Measurements from ENCODE around the gene KRT13. TPM values are rescaled to one million over a fixed set of nuclear protein-coding genes. Genes with fewer than 3 reads are reported as not detected.

KRT13 gene
- total RNA-seq, 4 donors from 2014 or later: 20.7 to 1,501 (median 80.1) TPM

DNA sequence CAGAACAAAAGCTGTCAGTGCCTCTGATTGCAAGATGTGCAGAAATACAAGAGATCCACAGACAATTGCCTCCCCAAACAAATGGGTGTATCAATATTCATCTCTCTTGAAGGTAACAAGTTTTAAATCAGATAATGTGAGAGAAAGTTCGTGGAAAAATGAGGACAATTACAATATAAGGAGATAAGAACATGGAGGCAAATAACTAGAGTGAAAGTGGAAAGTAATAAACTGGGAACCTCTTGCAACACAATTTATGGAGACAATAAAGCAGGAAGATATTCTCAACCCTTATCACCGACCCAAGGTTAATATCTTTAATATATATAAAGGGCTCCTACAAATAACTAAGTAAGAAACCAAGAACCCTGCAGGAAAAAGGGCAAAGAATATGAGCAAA lies 36.9 kb upstream of the KRT13 start:
- no peaks in the 10 kb centered on the region for H3K27me3 ChIP-seq
- 76 to 100% methylated on average over 2 of the region's 2 CpGs for WGBS, 2 donors (ENCODE audit: low coverage in 1 of 2)
- H3K27ac ChIP-seq: no peak overlapping the region
- H3K4me3 ChIP-seq: no peak overlapping the region
- ATAC-seq: no peak
- H3K4me1 ChIP-seq: no peaks in the 10 kb centered on the region
- no peak for TF ChIP-seq EP300 (IDR thresholded peaks at IDR 0.05)
- TF ChIP-seq POLR2AphosphoS5 (IDR thresholded peaks at IDR 0.05): no peak
- TF ChIP-seq, protein P1, sequence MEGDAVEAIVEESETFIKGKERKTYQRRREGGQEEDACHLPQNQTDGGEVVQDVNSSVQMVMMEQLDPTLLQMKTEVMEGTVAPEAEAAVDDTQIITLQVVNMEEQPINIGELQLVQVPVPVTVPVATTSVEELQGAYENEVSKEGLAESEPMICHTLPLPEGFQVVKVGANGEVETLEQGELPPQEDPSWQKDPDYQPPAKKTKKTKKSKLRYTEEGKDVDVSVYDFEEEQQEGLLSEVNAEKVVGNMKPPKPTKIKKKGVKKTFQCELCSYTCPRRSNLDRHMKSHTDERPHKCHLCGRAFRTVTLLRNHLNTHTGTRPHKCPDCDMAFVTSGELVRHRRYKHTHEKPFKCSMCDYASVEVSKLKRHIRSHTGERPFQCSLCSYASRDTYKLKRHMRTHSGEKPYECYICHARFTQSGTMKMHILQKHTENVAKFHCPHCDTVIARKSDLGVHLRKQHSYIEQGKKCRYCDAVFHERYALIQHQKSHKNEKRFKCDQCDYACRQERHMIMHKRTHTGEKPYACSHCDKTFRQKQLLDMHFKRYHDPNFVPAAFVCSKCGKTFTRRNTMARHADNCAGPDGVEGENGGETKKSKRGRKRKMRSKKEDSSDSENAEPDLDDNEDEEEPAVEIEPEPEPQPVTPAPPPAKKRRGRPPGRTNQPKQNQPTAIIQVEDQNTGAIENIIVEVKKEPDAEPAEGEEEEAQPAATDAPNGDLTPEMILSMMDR (IDR thresholded peaks at IDR 0.05): no peak
- no peak for TF ChIP-seq POLR2A (IDR thresholded peaks at IDR 0.05)
- peaks cover 0 to 10% (median 0%) of the 10 kb centered on the region in 3 donors for H3K9me3 ChIP-seq
- H3K36me3 ChIP-seq: no peaks in the 10 kb centered on the region

DNA sequence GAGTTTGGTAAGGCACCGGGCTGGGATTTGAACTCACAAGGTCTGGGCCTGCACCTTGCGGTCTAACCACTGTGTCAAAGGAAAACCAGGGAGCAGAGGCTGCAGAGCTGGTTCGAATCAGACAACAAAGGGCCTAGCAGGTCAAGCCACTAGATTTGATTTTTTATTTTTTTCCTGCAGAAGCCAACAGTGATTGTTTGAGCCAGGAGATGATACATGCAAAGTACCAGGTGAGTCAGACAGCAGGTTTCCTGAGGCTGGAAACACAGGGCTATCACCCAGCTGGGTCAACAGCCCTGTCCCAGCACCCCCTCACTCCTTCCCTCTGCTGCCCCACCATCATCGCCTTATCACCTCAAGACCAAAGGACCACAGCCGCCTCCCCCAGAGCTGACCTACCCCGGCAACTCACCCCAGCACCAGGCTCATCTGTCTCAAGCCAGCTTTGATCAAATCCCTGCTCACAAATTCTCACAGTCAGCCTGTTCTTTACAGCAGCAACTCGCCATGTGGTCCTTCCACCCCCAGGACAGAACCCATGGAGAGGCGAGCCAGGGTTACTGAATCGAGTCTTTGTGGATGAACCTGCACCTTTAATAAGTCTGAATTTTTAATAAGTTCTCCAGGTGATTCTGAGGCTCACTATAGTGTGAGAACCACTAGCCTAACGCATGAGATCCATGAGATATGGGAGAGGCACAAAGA lies 35.7 kb upstream of the KRT13 start:
- ATAC-seq: no peak
- H3K27me3 ChIP-seq: peaks cover 3% of the 10 kb centered on the region
- H3K27ac ChIP-seq: no peak overlapping the region
- no peaks in the 10 kb centered on the region for H3K4me1 ChIP-seq
- 100% methylated on average over 2 of the region's 10 CpGs for WGBS, 2 donors (ENCODE audit: low coverage in 1 of 2)
- H3K36me3 ChIP-seq: no peaks in the 10 kb centered on the region
- TF ChIP-seq POLR2A (IDR thresholded peaks at IDR 0.05): no peak
- TF ChIP-seq, protein P1 (IDR thresholded peaks at IDR 0.05): no peak
- TF ChIP-seq POLR2AphosphoS5 (IDR thresholded peaks at IDR 0.05): no peak
- TF ChIP-seq EP300 (IDR thresholded peaks at IDR 0.05): no peak
- no peak overlapping the region for H3K4me3 ChIP-seq
- no peaks in the 10 kb centered on the region for H3K9me3 ChIP-seq

DNA sequence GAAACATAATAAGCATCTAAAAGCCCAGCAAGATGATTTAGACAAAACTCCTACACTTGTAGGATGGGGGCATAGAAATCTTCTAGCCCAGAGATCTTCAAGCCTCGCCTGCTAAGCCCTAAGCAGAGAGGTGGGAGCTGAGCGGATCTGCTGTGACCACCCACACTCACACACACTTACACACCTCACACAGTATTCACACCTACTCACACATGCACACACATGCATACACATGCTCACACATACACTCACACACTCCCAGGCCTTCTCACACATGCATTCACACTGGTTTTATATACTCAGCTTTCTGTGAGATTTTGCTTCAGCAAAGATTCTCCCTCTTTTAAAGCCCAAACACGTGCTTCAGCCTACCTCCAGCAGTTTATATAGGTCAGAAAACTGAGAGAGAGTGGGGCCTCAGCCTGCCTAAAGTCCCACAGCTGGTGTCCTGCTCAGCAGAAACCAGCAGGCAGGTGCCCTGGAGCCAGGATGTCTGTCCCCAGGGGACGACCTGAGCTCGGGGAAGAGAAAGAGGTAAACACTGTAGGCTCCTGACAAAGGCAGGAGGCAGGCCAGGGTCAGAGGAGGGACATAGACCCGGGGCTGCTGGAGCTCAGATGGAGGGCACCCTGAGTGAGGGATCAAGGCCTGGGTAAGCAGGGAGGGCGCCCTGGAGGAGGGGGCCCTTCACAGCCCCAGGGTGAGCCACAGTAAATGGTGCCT lies 34.7 kb upstream of the KRT13 start:
- no peak for TF ChIP-seq POLR2A (IDR thresholded peaks at IDR 0.05)
- TF ChIP-seq, protein P1 (IDR thresholded peaks at IDR 0.05): no peak
- TF ChIP-seq POLR2AphosphoS5 (IDR thresholded peaks at IDR 0.05): no peak
- TF ChIP-seq EP300 (IDR thresholded peaks at IDR 0.05): no peak
- ATAC-seq: no peak
- H3K27me3 ChIP-seq: peaks cover 8% of the 10 kb centered on the region
- no peak overlapping the region for H3K4me3 ChIP-seq
- H3K27ac ChIP-seq: no peak overlapping the region
- WGBS, 2 donors (ENCODE audit: low coverage in 1 of 2): 64 to 72% methylated on average over 3 to 5 of the region's 7 CpGs
- H3K4me1 ChIP-seq: no peaks in the 10 kb centered on the region
- H3K36me3 ChIP-seq: no peaks in the 10 kb centered on the region
- no peaks in the 10 kb centered on the region for H3K9me3 ChIP-seq

DNA sequence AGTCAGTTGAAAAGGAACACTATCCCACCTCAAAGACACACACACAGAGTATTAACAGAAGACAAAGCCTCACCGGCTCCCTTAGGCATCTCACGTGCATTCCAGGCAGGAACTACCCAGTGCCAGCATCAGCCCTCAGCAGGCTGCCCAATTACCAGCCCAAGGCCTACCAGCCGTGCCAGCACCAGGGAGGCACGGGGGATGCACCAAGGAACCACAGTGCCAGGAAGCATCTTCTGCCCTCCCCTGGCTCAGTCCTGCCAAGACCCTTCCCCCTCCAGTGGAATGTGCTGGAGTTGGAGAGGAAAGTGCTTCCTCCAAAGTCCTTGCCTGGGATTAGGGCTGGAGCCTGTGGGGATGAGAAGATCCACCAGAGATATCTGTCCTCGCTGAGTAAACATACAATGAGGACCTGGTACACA lies 33.7 kb upstream of the KRT13 start:
- H3K4me3 ChIP-seq: no peak overlapping the region
- no peaks in the 10 kb centered on the region for H3K36me3 ChIP-seq
- H3K4me1 ChIP-seq: no peaks in the 10 kb centered on the region
- TF ChIP-seq, protein P1 (IDR thresholded peaks at IDR 0.05): no peak
- TF ChIP-seq POLR2A (IDR thresholded peaks at IDR 0.05) (no peak), POLR2AphosphoS5 (IDR thresholded peaks at IDR 0.05) (no peak), EP300 (IDR thresholded peaks at IDR 0.05) (no peak)
- WGBS, 2 donors (ENCODE audit: low coverage in 1 of 2): no CpG with 5 or more reads among the region's 5 CpGs
- H3K9me3 ChIP-seq: no peaks in the 10 kb centered on the region
- H3K27me3 ChIP-seq: peaks cover 14% of the 10 kb centered on the region
- no peak for ATAC-seq
- H3K27ac ChIP-seq: no peak overlapping the region

Data from gastroesophageal sphincter (tissue), 4 donors.